AG10803 (cell line): Measurements from ENCODE around the gene ADAMTS18.
"Not testable (repeated sequence)": the region's sequence is repeated elsewhere in the genome, so short reads cannot be mapped to it uniquely, and the experiment has no call there.

ENCODE experiments used
- DNase-seq: peaks from one replicate; pipeline ENCODE4 v3.0.0; 2010; ENCODE audit warnings: low read depth
- H3K4me3 ChIP-seq: 2 replicates; pipeline ENCODE4 v1.5.1; 2011; ENCODE audit warnings: mild to moderate bottlenecking, low read length, control low read depth
- CTCF ChIP-seq: conservative IDR thresholded peaks from 2 replicates; pipeline ENCODE4 v1.5.1; 2011; ENCODE audit warnings: mild to moderate bottlenecking, low read length, control low read depth, inconsistent platforms

ADAMTS18 gene

GRCh38 chr16:77297996-77298395 lies 136.8 kb downstream of the ADAMTS18 start:
- no peak for TF ChIP-seq CTCF
- no peak overlapping the region for H3K4me3 ChIP-seq
- DNase-seq: no peak

GRCh38 chr16:77295896-77296295 lies 138.9 kb downstream of the ADAMTS18 start:
- no peak overlapping the region for H3K4me3 ChIP-seq
- no peak for DNase-seq
- no peak for TF ChIP-seq CTCF

GRCh38 chr16:77290451-77291115 lies 144.3 kb downstream of the ADAMTS18 start:
- H3K4me3 ChIP-seq: no peak overlapping the region
- DNase-seq: peak; percentile 64
- no peak for TF ChIP-seq CTCF

- TF ChIP-seq CTCF: no peak
- peak; percentile 71 for DNase-seq
- no peak overlapping the region for H3K4me3 ChIP-seq
Observed at GRCh38 chr16:77289331-77289809, 145.5 kb downstream of the ADAMTS18 start.

DNA sequence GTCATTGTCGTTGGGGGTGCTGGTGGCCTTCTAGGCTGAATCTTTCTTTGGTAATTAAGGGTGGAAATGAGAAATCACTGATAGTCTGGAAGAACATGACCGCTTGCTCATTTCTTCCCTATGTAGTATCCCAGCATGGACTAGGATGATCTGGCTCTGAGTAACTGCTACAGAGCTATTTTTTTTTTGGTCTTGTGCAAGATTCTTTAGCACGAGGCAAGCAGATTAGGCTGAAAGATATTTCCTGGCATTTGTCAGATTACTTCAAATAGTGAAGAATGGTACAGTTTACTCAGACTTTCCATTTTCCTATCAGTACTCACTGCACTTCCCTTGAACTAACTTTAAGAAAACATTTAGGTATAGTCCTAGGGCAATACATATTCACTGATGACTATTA lies 146.6 kb downstream of the ADAMTS18 start:
- no peak for TF ChIP-seq CTCF
- H3K4me3 ChIP-seq: no peak overlapping the region
- peak; percentile 86 for DNase-seq

- no peak for DNase-seq
- no peak for TF ChIP-seq CTCF
- no peak overlapping the region for H3K4me3 ChIP-seq
Observed at GRCh38 chr16:77285676-77286075, 149.2 kb downstream of the ADAMTS18 start.

- no peak overlapping the region for H3K4me3 ChIP-seq
- no peak for DNase-seq
- no peak for TF ChIP-seq CTCF
Observed at GRCh38 chr16:77282345-77282744, 152.5 kb downstream of the ADAMTS18 start.

- not testable (repeated sequence) for H3K4me3 ChIP-seq, DNase-seq
Observed at GRCh38 chr16:77279316-77279715, 155.5 kb downstream of the ADAMTS18 start.
